H1 (cell line): ENCODE results near the gene STAC2. TPM values are rescaled to one million over a fixed set of nuclear protein-coding genes. Genes with fewer than 3 reads are reported as not detected.

ENCODE experiments used
- CTCF ChIA-PET: fragments of 300-600 bp; sonication (Branson Sonifier 250); formaldehyde crosslinking; loops from one replicate; lab custom pipeline; 2021; ENCODE audit not compliant: partially characterized antibody; lab: Charles Lee
- POLR2A ChIA-PET: fragments of 300-600 bp; sonication (Branson Sonifier 250); formaldehyde crosslinking; loops from one replicate; lab custom pipeline; 2021; ENCODE audit warnings: inconsistent platforms; ENCODE audit not compliant: partially characterized antibody; lab: Charles Lee
- DNase-seq, 2 experiments: peaks; one replicate each; pipeline versions ENCODE4 v3.0.0 to v3.0.0-alpha.2; 2010 to 2022; ENCODE audit warnings: low spot score in 2 of 2, low read depth in 1 of 2, mixed read lengths in 1 of 2
- FAIRE-seq: peaks from 2 replicates; lab custom pipeline; 2011; peaks lifted over from hg19 to GRCh38; lab: Jason Lieb, UNC
- H2AFZ ChIP-seq: 2 replicates; pipeline ENCODE4 v1.8.1; 2012; ENCODE audit warnings: low read length, inconsistent platforms
- H2AK5ac ChIP-seq: 2 replicates; pipeline ENCODE4 v1.6.1; 2013; ENCODE audit warnings: low read depth, low read length
- H2BK120ac ChIP-seq: replicated peaks from 2 replicates; pipeline ENCODE3; 2013; ENCODE audit warnings: low read depth, low read length, inconsistent platforms
- H2BK12ac ChIP-seq: 2 replicates; pipeline ENCODE4 v1.6.1; 2013; ENCODE audit warnings: low read depth, low read length
- H2BK15ac ChIP-seq: 2 replicates; pipeline ENCODE4 v1.6.1; 2013; ENCODE audit warnings: low read length
- H2BK20ac ChIP-seq: 2 replicates; pipeline ENCODE4 v1.6.1; 2013; ENCODE audit warnings: low read length
- H2BK5ac ChIP-seq: 2 replicates; pipeline ENCODE4 v1.6.1; 2013; ENCODE audit warnings: low read depth, low read length
- H3K14ac ChIP-seq: 2 replicates; pipeline ENCODE4 v1.6.1; 2013; ENCODE audit warnings: inconsistent platforms; ENCODE audit not compliant: insufficient read length
- H3K18ac ChIP-seq: 2 replicates; pipeline ENCODE4 v1.6.1; 2013; ENCODE audit warnings: low read length; ENCODE audit errors: extremely low read depth
- H3K23ac ChIP-seq: 2 replicates; pipeline ENCODE4 v1.6.1; 2013; ENCODE audit warnings: inconsistent platforms; ENCODE audit not compliant: insufficient read length
- H3K23me2 ChIP-seq: 2 replicates; pipeline ENCODE4 v1.6.1; 2013; ENCODE audit warnings: low read depth, low read length
- H3K27ac ChIP-seq: 2 replicates; pipeline ENCODE4 v1.6.1; 2011; ENCODE audit warnings: low read depth, low read length, inconsistent platforms
- H3K27me3 ChIP-seq, 4 experiments: replicated peaks in 1 of 4; 1 replicate in 1 of 4; 2 replicates in 3 of 4; pipeline versions ENCODE4 v1.6.1 to v1.8.1; 2011 to 2013; ENCODE audit warnings: low read length in 3 of 4, mild to moderate bottlenecking in 3 of 4, inconsistent platforms in 2 of 4, mixed read lengths in 2 of 4, moderate library complexity in 1 of 4; ENCODE audit not compliant: control insufficient read depth in 3 of 4, insufficient read depth in 3 of 4; ENCODE audit errors: extremely low read depth in 1 of 4
- H3K36me3 ChIP-seq, 4 experiments: 2 replicates each; pipeline versions ENCODE4 v1.6.1 to v1.8.1; 2011 to 2013; ENCODE audit warnings: mild to moderate bottlenecking in 4 of 4, low read length in 3 of 4, moderate library complexity in 2 of 4, control low read depth in 1 of 4, inconsistent platforms in 1 of 4; ENCODE audit not compliant: insufficient read depth in 4 of 4, control insufficient read depth in 2 of 4
- H3K4ac ChIP-seq: replicated peaks from 2 replicates; pipeline ENCODE3; 2013; ENCODE audit warnings: low read length, low read depth, mixed read lengths, inconsistent platforms; ENCODE audit not compliant: insufficient read length
- H3K4me1 ChIP-seq, 4 experiments: replicated peaks in 1 of 4; 1 replicate in 1 of 4; 2 replicates in 3 of 4; pipeline versions ENCODE4 v1.6.1 to v1.8.1; 2011 to 2013; ENCODE audit warnings: low read length in 3 of 4, inconsistent platforms in 2 of 4, mixed read lengths in 1 of 4; ENCODE audit not compliant: insufficient read depth in 4 of 4, control insufficient read depth in 3 of 4
- H3K4me2 ChIP-seq, 2 experiments: 2 replicates each; pipeline versions ENCODE4 v1.6.1 to v1.8.1; 2011 to 2013; ENCODE audit warnings: low read depth in 2 of 2, low read length in 2 of 2, control low read depth in 1 of 2, inconsistent platforms in 1 of 2, mild to moderate bottlenecking in 1 of 2; ENCODE audit not compliant: insufficient read depth in 1 of 2
- H3K4me3 ChIP-seq, 4 experiments: fragments of 200-600, 300-600 bp in 1 of 4; sonication (generic), shearing (Covaris generic), sonication (Bioruptor Twin) in 1 of 4; 2 replicates each; pipeline versions ENCODE4 v1.5.1 to v1.8.1; 2011 to 2016; ENCODE audit warnings: low read length in 4 of 4, low read depth in 3 of 4, control low read depth in 2 of 4, inconsistent platforms in 2 of 4, mild to moderate bottlenecking in 2 of 4, mixed read lengths in 1 of 4, moderate library complexity in 1 of 4; ENCODE audit not compliant: insufficient read depth in 2 of 4; ENCODE audit errors: extremely low read depth in 1 of 4
- H3K56ac ChIP-seq: replicated peaks from 2 replicates; pipeline ENCODE3; 2013; ENCODE audit warnings: low read depth, mild to moderate bottlenecking, mixed read lengths, low read length, inconsistent platforms; ENCODE audit not compliant: insufficient read length
- H3K79me1 ChIP-seq: 2 replicates; pipeline ENCODE4 v1.6.1; 2013; ENCODE audit warnings: low read depth, low read length, control low read depth
- H3K79me2 ChIP-seq, 2 experiments: 2 replicates each; pipeline versions ENCODE4 v1.6.1 to v1.8.1; 2012 to 2013; ENCODE audit warnings: low read length in 2 of 2, mild to moderate bottlenecking in 2 of 2, inconsistent platforms in 1 of 2; ENCODE audit not compliant: insufficient read depth in 2 of 2, control insufficient read depth in 1 of 2
- H3K9ac ChIP-seq, 4 experiments: replicated peaks in 1 of 4; 1 replicate in 1 of 4; 2 replicates in 3 of 4; pipeline versions ENCODE4 v1.6.1 to v1.8.1; 2011 to 2013; ENCODE audit warnings: low read depth in 3 of 4, low read length in 3 of 4, control low read depth in 2 of 4, mild to moderate bottlenecking in 2 of 4, moderate library complexity in 2 of 4, inconsistent platforms in 1 of 4; ENCODE audit errors: extremely low read depth in 1 of 4
- H3K9me3 ChIP-seq, 2 experiments: 2 replicates each; pipeline versions ENCODE4 v1.6.1 to v1.8.1; 2012 to 2013; ENCODE audit warnings: mild to moderate bottlenecking in 2 of 2, moderate library complexity in 2 of 2, control low read depth in 1 of 2, inconsistent platforms in 1 of 2, low read depth in 1 of 2, low read length in 1 of 2, mixed read lengths in 1 of 2; ENCODE audit not compliant: insufficient read depth in 2 of 2
- H4K20me1 ChIP-seq, 2 experiments: replicated peaks in 1 of 2; 2 replicates each; pipeline versions ENCODE3 to v1.8.1; 2011 to 2013; ENCODE audit warnings: inconsistent platforms in 2 of 2, low read length in 2 of 2, mild to moderate bottlenecking in 1 of 2; ENCODE audit not compliant: insufficient read depth in 2 of 2, control insufficient read depth in 1 of 2
- H4K5ac ChIP-seq: 2 replicates; pipeline ENCODE4 v1.6.1; 2013; ENCODE audit warnings: low read length, low read depth, mixed read lengths, inconsistent platforms; ENCODE audit not compliant: insufficient read length
- H4K8ac ChIP-seq: 2 replicates; pipeline ENCODE4 v1.8.0; 2013; ENCODE audit warnings: mild to moderate bottlenecking, moderate library complexity, low read length, inconsistent platforms; ENCODE audit not compliant: insufficient read depth; ENCODE audit errors: extremely low read depth
- H4K91ac ChIP-seq: replicated peaks from 2 replicates; pipeline ENCODE3; 2013; ENCODE audit warnings: low read length, mixed read lengths, inconsistent platforms; ENCODE audit not compliant: insufficient read length
- CREB1 ChIP-seq: IDR thresholded peaks from 2 replicates; pipeline ENCODE4 v1.6.1; 2012; ENCODE audit warnings: inconsistent platforms
- EP300 ChIP-seq, 2 experiments: IDR thresholded peaks; 1 replicate in 1 of 2; 2 replicates in 1 of 2; pipeline ENCODE4 v1.6.1; 2011 to 2012; ENCODE audit warnings: low read depth in 2 of 2, low read length in 2 of 2, mild to moderate bottlenecking in 2 of 2, borderline replicate concordance in 1 of 2, inconsistent platforms in 1 of 2, moderate library complexity in 1 of 2
- GABPA ChIP-seq: IDR thresholded peaks from 2 replicates; pipeline ENCODE4 v1.6.1; 2011; ENCODE audit warnings: mild to moderate bottlenecking, low read length, moderate library complexity, borderline replicate concordance; ENCODE audit not compliant: insufficient read depth
- JUN ChIP-seq: IDR thresholded peaks from 2 replicates; pipeline ENCODE4 v1.6.1; 2011; ENCODE audit warnings: low read depth, mild to moderate bottlenecking, improper control_type of control experiment, low read length
- KDM4A ChIP-seq: IDR thresholded peaks from one replicate; pipeline ENCODE4 v1.7.1; 2012; ENCODE audit warnings: low read depth, mild to moderate bottlenecking, moderate library complexity, low read length, inconsistent platforms; ENCODE audit not compliant: severe bottlenecking
- POU5F1 ChIP-seq: IDR thresholded peaks from 2 replicates; pipeline ENCODE4 v1.6.1; 2011; ENCODE audit warnings: low read depth, mild to moderate bottlenecking, low read length, moderate library complexity
- RAD21 ChIP-seq, 2 experiments: IDR thresholded peaks in 1 of 2; conservative IDR thresholded peaks in 1 of 2; 2 replicates each; pipeline ENCODE4 v1.6.1; 2011; ENCODE audit warnings: low read depth in 2 of 2, low read length in 2 of 2, improper control_type of control experiment in 1 of 2, inconsistent platforms in 1 of 2, mild to moderate bottlenecking in 1 of 2, moderate library complexity in 1 of 2
- RBBP5 ChIP-seq: IDR thresholded peaks from 2 replicates; pipeline ENCODE4 v1.7.1; 2012; ENCODE audit warnings: low read depth, mild to moderate bottlenecking, inconsistent platforms, low read length, moderate library complexity, borderline replicate concordance
- SP1 ChIP-seq: IDR thresholded peaks from 2 replicates; pipeline ENCODE4 v1.6.1; 2011; ENCODE audit warnings: low read depth, low read length
- SP4 ChIP-seq: IDR thresholded peaks from 2 replicates; pipeline ENCODE4 v1.6.1; 2012; ENCODE audit warnings: low read length, inconsistent platforms
- TAF7 ChIP-seq: optimal IDR thresholded peaks from 2 replicates; pipeline ENCODE3; 2011; ENCODE audit warnings: low read depth, mild to moderate bottlenecking, inconsistent platforms, low read length, moderate library complexity, borderline replicate concordance
- WGBS, 2 experiments: shearing (Covaris generic) in 1 of 2; methylation state at CpG; one replicate each; pipeline versions ENCODE4 v1.1.6 to v1.1.7; 2013 to 2015; ENCODE audit warnings: low lambda C conversion rate in 2 of 2, mixed read lengths in 2 of 2, inconsistent platforms in 1 of 2, low coverage in 1 of 2, missing lambda C conversion rate in 1 of 2; ENCODE audit not compliant: insufficient replicate concordance in 2 of 2, insufficient coverage in 1 of 2, insufficient read length in 1 of 2; ENCODE audit errors: extremely low coverage in 1 of 2, missing lambda C conversion rate in 1 of 2; 5-methylcytosine and 5-hydroxymethylcytosine counted together
- polyA plus RNA-seq, 7 experiments: library from polyadenylated mRNA; depleted of rRNA in 3 of 7; stranded (reverse) in 5 of 7; unstranded in 2 of 7; fragments of >200 nt in 5 of 7; fragments of 200-250 nt in 2 of 7; gene quantifications; 1 replicate in 5 of 7; 2 replicates in 1 of 7; 4 replicates in 1 of 7; pipeline versions ENCODE4 v1.2.1 to v1.2.3, GENCODE V29; 2011 to 2013; ENCODE audit warnings: missing spikeins in 2 of 7, mixed read lengths in 2 of 7
- total RNA-seq: library from RNA; stranded (reverse); fragmentation: NEBNext Ultra II Directional; extraction: Animal tissue kit (Norgen Biotek cat#: 25700); gene quantifications from 2 replicates; pipeline ENCODE4 v1.2.1, GENCODE V29; 2021
- TF ChIP-seq, protein P1 (sequence below): IDR thresholded peaks from 2 replicates; pipeline ENCODE4 v1.6.1; 2012; ENCODE audit warnings: inconsistent platforms

Gene STAC2
- total and polyA plus RNA-seq, 2 of the 8 experiments (the other 6 are each of a cell fraction or from before 2014, with no cell fraction given) = 1.5 to 6.0 TPM

DNA sequence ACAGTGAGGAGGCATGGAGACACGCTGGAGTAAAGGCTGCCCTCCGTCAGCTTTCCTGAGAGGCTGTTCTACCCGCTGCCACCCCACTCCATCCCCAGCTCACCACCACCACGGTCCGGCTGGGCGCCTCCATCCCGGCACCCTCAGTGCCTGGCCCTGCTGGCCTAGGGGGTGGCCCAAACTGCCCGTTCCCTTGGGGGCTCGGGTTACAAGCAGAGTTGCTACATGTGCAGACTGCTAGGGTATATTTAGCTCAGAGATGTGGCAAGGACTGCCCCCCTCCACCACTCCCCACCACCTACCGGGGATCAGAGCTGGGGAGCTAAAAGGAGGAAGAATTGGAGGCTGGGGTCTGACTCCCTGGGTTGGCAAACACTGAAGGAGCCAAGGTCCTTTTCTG, 32.4 kb downstream of the STAC2 start:
- Histone ChIP-seq H2BK20ac (no peak overlapping the region), H2BK5ac (peak overlapping the region; percentile 80), H3K56ac (no peak overlapping the region), H3K79me1 (peaks cover 19% of the 10 kb centered on the region), H3K23me2 (peaks cover 6% of the 10 kb centered on the region; the same call in 1 of the 2 replicates), H4K91ac (no peak overlapping the region), H4K5ac (no peak overlapping the region), H3K9ac (no peak overlapping the region), H3K27me3 (no peaks in the 10 kb centered on the region), H4K8ac (peak overlapping the region; percentile 23; the same call in 1 of the 2 replicates), H3K4me2 (no peak overlapping the region), H3K14ac (no peak overlapping the region), H2AFZ (no peak overlapping the region), H3K4me1 (peaks cover 3 to 27% (median 22%) of the 10 kb centered on the region in 4 experiments), H2AK5ac (peak overlapping the region; percentile 60; the same call in 1 of the 2 replicates), H3K18ac (no peak overlapping the region), H3K4ac (no peak overlapping the region), H3K4me3 (no peak overlapping the region; a peak in 1 of 8 replicates), H3K36me3 (peaks cover 5 to 38% (median 20%) of the 10 kb centered on the region in 4 experiments; a peak in 7 of 8 replicates), H4K20me1 (peaks cover 2 to 27% of the 10 kb centered on the region in 2 experiments), H3K27ac (no peak overlapping the region), H2BK120ac (no peak overlapping the region), H3K23ac (no peak overlapping the region), H3K79me2 (peaks cover 0 to 34% of the 10 kb centered on the region in 2 experiments; a peak in 1 of 4 replicates), H3K9me3 (no peaks in the 10 kb centered on the region), H2BK15ac (no peak overlapping the region), H2BK12ac (0 out of 2 replicates have a peak overlapping the region, but pooled peaks have one; percentile 87)
- WGBS, 2 experiments = 90% methylated on average over 7 of the region's 10 CpGs; no CpG with 5 or more reads in 1 of the 2 experiments
- DNase-seq (no peak), FAIRE-seq (no peak)
- ChIA-PET CTCF (interaction anchor here (1.0 to 3.8 kb wide), 8 partner anchors 22 to 330 kb away, joined by 3 to 22 read pairs (median 4); no protein-coding TSS in a partner anchor), POLR2A (interaction anchor here (1.1 to 5.9 kb wide), 2 partner anchors 12 to 51 kb away, joined by 3 to 51 read pairs; no protein-coding TSS in a partner anchor)
- TF ChIP-seq SP4 = no peak
- no peak for TF ChIP-seq KDM4A
- TF ChIP-seq RAD21 (IDR thresholded peaks at IDR 0.05 in 1 of 2, conservative IDR thresholded peaks at IDR 0.05 in 1 of 2; ENCODE audit: low read depth in 2 of 2, low read length in 2 of 2) = no peak
- no peak for TF ChIP-seq GABPA
- no peak for TF ChIP-seq JUN
- no peak for TF ChIP-seq EP300 (IDR thresholded peaks at IDR 0.05; ENCODE audit: borderline replicate concordance in 1 of 2, low read depth in 2 of 2, low read length in 2 of 2)
- no peak for TF ChIP-seq RBBP5
- TF ChIP-seq, protein P1, sequence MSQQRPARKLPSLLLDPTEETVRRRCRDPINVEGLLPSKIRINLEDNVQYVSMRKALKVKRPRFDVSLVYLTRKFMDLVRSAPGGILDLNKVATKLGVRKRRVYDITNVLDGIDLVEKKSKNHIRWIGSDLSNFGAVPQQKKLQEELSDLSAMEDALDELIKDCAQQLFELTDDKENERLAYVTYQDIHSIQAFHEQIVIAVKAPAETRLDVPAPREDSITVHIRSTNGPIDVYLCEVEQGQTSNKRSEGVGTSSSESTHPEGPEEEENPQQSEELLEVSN = no peak
- TF ChIP-seq SP1 = no peak
- no peak for TF ChIP-seq TAF7
- no peak for TF ChIP-seq POU5F1
- no peak for TF ChIP-seq CREB1
